Islet precursor cell (in vitro differentiated cells): ENCODE results near the gene ZNF443.
"Not testable (repeated sequence)": the region's sequence is repeated elsewhere in the genome, so short reads cannot be mapped to it uniquely, and the experiment has no call there.

Source experiments
- DNase-seq: peaks from one replicate; pipeline ENCODE4 v3.0.0-alpha.2; 2018

ZNF443 gene

GRCh38 chr19:12411893-12412292 lies 28.9 kb downstream of the ZNF443 start:
- DNase-seq, result no peak

GRCh38 chr19:12400633-12401502 lies 40.0 kb downstream of the ZNF443 start, which contains the start of gene ZNF799:
ZNF799 (minus strand) TSS chr19:12401271; CDS start chr19:12401070, 201 bp downstream.
- peak; percentile 99 for DNase-seq

- peak; percentile 83 for DNase-seq
Observed at GRCh38 chr19:12399901-12400632, 40.8 kb downstream of the ZNF443 start.

- DNase-seq, result not testable (repeated sequence)
Observed at GRCh38 chr19:12391148-12391547, 49.7 kb downstream of the ZNF443 start.

- DNase-seq, result not testable (repeated sequence)
Observed at GRCh38 chr19:12386365-12386764, 54.5 kb downstream of the ZNF443 start.

GRCh38 chr19:12380444-12380737 lies 60.4 kb downstream of the ZNF443 start:
- DNase-seq, result no peak

GRCh38 chr19:12379732-12380443 lies 60.9 kb downstream of the ZNF443 start:
- DNase-seq, result no peak
